Measurements from ENCODE around the gene LRP1B.

The LRP1B gene

DNA sequence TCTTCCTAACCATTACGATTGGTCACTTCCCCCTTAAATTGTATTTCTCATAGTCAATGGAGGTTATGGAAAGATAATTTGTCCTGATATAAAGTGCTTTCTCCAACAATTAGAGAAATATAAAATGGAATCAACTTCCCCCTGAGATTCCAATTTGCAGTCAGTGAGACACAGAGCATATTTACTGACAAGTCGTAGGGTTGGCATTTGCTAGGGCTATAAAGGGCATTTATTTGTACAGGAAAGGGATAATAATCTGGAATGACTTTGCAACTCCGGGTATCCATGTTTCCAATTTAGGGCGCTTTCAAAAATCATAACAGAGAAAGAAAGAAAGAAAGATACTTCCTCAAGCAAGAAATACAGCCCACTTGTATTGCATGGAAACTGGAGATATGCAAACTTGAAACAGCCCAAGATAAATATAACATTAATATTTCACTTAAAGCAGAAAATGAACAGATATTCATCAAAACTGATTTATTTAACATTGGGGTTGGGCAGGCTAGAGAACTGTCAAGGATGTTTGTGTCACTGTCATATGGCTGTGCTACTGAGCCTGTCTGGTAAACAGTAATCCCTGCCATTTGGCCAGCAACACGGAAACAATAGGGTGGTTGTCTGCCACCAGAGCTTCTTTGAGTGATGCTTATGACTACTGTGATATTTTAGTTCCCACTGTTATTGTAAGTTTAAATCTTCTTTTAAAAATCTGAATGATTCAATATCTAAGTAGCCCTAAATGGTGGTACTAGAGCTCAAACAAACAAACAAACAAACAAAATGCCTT is 621.8 kb downstream of the LRP1B start:
- Histone ChIP-seq H3K4me3 (ENCODE audit: low read length) (no peak overlapping the region), H3K9ac (ENCODE audit: low read length) (no peak overlapping the region), H3K27me3 (replicated peaks; ENCODE audit: control insufficient read depth, insufficient read depth, low read length) (no peaks in the 10 kb centered on the region), H3K4me1 (ENCODE audit: control insufficient read depth, insufficient read depth, low read length) (no peaks in the 10 kb centered on the region), H3K9me3 (ENCODE audit: control insufficient read depth, low read length) (no peaks in the 10 kb centered on the region), H3K36me3 (ENCODE audit: control insufficient read depth, insufficient read depth, low read length, severe bottlenecking) (no peaks in the 10 kb centered on the region)
- DNase-seq (ENCODE audit: low read depth), result no peak

DNA sequence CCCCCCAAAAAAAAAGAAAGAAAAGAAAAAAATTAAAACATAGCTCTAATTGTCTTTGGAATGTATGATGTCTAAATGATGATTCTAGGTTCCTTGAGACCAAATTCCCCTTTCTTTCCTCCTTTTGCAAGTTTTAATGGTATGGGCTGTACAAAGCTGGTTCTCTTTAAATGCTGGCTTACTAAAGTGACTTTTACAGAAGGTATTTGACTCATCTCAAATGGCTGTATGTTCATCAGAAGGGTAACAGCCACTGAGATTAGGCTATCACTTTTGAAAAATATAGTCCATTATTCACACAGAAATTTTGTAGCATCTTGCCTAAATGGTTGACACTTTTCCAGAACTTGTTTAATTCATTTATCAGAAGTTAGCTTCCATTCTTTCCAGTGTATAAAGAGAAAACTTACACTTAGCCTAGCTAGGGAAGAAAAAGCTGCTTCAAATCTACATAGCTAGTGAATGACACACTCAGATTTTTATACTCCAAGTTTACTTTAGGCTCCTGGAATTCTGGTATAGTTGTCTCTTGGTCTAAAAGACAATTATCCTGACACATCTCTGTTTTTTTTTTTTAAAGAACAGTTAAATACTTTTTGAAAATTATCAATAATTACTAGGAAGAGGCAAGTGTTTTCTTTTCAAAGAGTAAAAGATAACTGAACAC is 622.6 kb downstream of the LRP1B start:
- Histone ChIP-seq H3K36me3 (ENCODE audit: control insufficient read depth, insufficient read depth, low read length, severe bottlenecking) (no peaks in the 10 kb centered on the region), H3K9ac (ENCODE audit: low read length) (no peak overlapping the region), H3K27me3 (replicated peaks; ENCODE audit: control insufficient read depth, insufficient read depth, low read length) (no peaks in the 10 kb centered on the region), H3K9me3 (ENCODE audit: control insufficient read depth, low read length) (no peaks in the 10 kb centered on the region), H3K4me1 (ENCODE audit: control insufficient read depth, insufficient read depth, low read length) (no peaks in the 10 kb centered on the region), H3K4me3 (ENCODE audit: low read length) (no peak overlapping the region)
- DNase-seq (ENCODE audit: low read depth), result peak; percentile 1

DNA sequence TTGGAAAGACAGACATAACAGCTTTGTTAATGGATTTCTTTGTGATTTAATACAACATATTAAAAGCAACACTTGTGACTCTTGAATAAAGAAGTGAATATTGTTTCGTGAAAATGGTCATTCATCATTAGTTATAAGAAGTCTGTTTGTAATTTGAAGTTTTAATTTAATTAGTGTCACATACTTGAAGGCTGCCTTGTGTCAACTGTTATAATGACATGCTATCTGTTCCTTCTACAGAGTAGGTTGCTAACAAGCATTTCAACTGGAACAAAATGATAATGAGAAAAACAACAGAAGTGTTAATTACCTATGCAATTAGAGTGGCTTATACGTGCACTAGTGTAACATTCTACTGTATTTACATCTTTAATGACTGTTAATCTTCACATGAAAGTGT is 624.7 kb downstream of the LRP1B start:
- Histone ChIP-seq H3K9me3 (ENCODE audit: control insufficient read depth, low read length) (no peaks in the 10 kb centered on the region), H3K9ac (ENCODE audit: low read length) (no peak overlapping the region), H3K4me1 (ENCODE audit: control insufficient read depth, insufficient read depth, low read length) (no peaks in the 10 kb centered on the region), H3K27me3 (replicated peaks; ENCODE audit: control insufficient read depth, insufficient read depth, low read length) (no peaks in the 10 kb centered on the region), H3K4me3 (ENCODE audit: low read length) (no peak overlapping the region), H3K36me3 (ENCODE audit: control insufficient read depth, insufficient read depth, low read length, severe bottlenecking) (no peaks in the 10 kb centered on the region)
- no peak for DNase-seq (ENCODE audit: low read depth)

DNA sequence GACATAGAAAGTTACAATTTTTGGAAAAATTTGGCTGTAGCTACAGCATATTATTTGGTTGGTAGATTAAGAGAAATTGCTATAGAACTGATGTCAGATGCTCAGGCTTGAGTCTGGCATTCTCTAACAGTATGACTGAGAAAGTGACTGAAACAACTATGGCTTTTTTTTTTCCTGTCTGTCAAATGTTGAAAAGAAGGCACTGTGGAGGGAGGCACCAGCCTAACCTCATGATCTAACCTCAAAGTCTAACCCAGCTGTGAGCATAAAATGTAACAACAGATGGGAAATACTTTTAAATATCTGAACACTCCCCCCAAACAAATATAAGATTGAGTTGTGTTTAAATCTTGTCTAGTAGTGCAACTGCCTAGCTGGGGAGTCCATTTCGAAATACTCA is 629.1 kb downstream of the LRP1B start:
- Histone ChIP-seq H3K27me3 (replicated peaks; ENCODE audit: control insufficient read depth, insufficient read depth, low read length) (no peaks in the 10 kb centered on the region), H3K9ac (ENCODE audit: low read length) (no peak overlapping the region), H3K9me3 (ENCODE audit: control insufficient read depth, low read length) (no peaks in the 10 kb centered on the region), H3K4me1 (ENCODE audit: control insufficient read depth, insufficient read depth, low read length) (no peaks in the 10 kb centered on the region), H3K36me3 (ENCODE audit: control insufficient read depth, insufficient read depth, low read length, severe bottlenecking) (no peaks in the 10 kb centered on the region), H3K4me3 (ENCODE audit: low read length) (no peak overlapping the region)
- DNase-seq (ENCODE audit: low read depth), result no peak

DNA sequence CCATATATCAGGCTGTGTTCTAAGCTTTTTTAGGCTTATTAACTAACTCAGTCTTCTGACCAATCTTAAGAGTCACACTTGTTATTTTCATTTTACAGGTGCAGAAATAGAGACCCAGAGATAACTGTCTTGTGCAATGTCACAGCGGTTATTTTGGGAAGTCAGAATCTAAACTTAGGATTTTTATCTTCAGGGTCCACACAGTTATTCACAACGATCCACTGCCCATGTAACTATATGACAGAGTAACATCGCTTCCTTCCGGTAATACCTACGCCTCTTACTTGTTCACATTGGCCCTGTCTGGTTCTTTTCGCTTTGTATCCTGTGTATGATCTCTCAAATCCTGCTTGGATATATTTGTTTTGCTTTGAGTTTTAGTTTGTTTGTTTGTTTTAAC is 631.7 kb downstream of the LRP1B start:
- Histone ChIP-seq H3K4me1 (ENCODE audit: control insufficient read depth, insufficient read depth, low read length) (no peaks in the 10 kb centered on the region), H3K4me3 (ENCODE audit: low read length) (no peak overlapping the region), H3K27me3 (replicated peaks; ENCODE audit: control insufficient read depth, insufficient read depth, low read length) (no peaks in the 10 kb centered on the region), H3K9ac (ENCODE audit: low read length) (no peak overlapping the region), H3K36me3 (ENCODE audit: control insufficient read depth, insufficient read depth, low read length, severe bottlenecking) (no peaks in the 10 kb centered on the region), H3K9me3 (ENCODE audit: control insufficient read depth, low read length) (no peaks in the 10 kb centered on the region)
- DNase-seq (ENCODE audit: low read depth), result no peak

DNA sequence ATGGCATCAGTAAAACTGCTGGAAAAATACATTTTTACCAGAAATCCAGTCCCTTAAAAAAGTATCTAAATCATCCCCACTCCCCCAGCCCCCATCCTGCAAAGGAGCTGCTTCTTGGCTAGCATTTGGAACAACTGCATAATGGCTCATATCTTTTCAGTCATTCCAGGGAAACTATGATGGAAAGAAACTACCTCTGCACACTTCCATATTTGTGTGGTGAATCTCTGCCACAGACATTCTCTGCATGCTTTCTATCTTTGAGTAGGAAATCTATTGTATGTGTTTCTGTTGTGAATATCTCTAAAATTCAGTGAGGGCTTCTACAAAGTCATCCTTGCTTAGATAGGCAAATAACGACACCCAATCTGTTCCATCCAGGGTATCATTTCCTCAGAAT is 632.3 kb downstream of the LRP1B start:
- H3K4me3 ChIP-seq (ENCODE audit: low read length), result no peak overlapping the region
- peak; percentile 21 for DNase-seq (ENCODE audit: low read depth)
- H3K27me3 ChIP-seq (replicated peaks; ENCODE audit: control insufficient read depth, insufficient read depth, low read length), result no peaks in the 10 kb centered on the region
- no peaks in the 10 kb centered on the region for H3K36me3 ChIP-seq (ENCODE audit: control insufficient read depth, insufficient read depth, low read length, severe bottlenecking)
- no peaks in the 10 kb centered on the region for H3K9me3 ChIP-seq (ENCODE audit: control insufficient read depth, low read length)
- H3K9ac ChIP-seq (ENCODE audit: low read length), result no peak overlapping the region
- no peaks in the 10 kb centered on the region for H3K4me1 ChIP-seq (ENCODE audit: control insufficient read depth, insufficient read depth, low read length)

DNA sequence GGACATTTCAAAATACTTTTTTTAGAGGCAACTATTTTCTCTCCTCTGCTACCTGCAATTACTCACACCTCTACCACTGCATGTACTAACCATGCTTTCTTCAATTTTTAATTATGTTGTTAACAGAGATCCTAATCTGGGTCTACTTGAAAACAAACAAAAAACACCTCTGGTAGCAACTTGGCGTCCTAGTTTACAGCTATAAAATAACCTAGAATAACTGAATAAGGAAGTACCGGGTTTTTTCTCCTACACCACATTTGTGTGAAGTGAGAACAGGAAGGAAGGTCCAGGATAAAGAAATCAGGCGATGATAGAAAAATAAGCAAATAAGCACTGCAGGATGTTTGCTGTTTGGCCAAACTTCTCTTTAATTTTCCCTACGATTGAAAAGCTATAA is 633.5 kb downstream of the LRP1B start:
- Histone ChIP-seq H3K27me3 (replicated peaks; ENCODE audit: control insufficient read depth, insufficient read depth, low read length) (no peaks in the 10 kb centered on the region), H3K4me3 (ENCODE audit: low read length) (no peak overlapping the region), H3K36me3 (ENCODE audit: control insufficient read depth, insufficient read depth, low read length, severe bottlenecking) (no peaks in the 10 kb centered on the region), H3K4me1 (ENCODE audit: control insufficient read depth, insufficient read depth, low read length) (no peaks in the 10 kb centered on the region), H3K9me3 (ENCODE audit: control insufficient read depth, low read length) (no peaks in the 10 kb centered on the region), H3K9ac (ENCODE audit: low read length) (no peak overlapping the region)
- no peak for DNase-seq (ENCODE audit: low read depth)

DNA sequence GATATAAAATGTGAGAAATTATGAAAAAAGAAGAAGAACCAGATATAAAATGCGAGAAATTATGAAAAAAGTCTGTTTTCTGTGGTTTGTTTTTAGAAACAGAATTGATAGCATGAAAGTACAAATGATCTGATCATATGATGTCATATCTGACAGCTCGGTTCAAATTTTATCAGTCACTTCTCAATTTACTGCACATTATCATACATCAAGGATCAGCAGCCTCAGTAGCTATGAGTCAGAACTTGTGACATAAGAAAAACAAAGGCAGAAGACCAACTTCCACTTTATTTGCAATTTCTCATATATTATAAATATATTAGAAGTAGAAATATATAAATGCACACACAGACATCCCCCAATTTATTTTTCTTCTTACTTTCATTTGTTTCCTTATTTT is 634.0 kb downstream of the LRP1B start:
- Histone ChIP-seq H3K4me1 (ENCODE audit: control insufficient read depth, insufficient read depth, low read length) (no peaks in the 10 kb centered on the region), H3K9ac (ENCODE audit: low read length) (no peak overlapping the region), H3K36me3 (ENCODE audit: control insufficient read depth, insufficient read depth, low read length, severe bottlenecking) (no peaks in the 10 kb centered on the region), H3K27me3 (replicated peaks; ENCODE audit: control insufficient read depth, insufficient read depth, low read length) (no peaks in the 10 kb centered on the region), H3K9me3 (ENCODE audit: control insufficient read depth, low read length) (no peaks in the 10 kb centered on the region), H3K4me3 (ENCODE audit: low read length) (no peak overlapping the region)
- DNase-seq (ENCODE audit: low read depth), result peak; percentile 20

DNA sequence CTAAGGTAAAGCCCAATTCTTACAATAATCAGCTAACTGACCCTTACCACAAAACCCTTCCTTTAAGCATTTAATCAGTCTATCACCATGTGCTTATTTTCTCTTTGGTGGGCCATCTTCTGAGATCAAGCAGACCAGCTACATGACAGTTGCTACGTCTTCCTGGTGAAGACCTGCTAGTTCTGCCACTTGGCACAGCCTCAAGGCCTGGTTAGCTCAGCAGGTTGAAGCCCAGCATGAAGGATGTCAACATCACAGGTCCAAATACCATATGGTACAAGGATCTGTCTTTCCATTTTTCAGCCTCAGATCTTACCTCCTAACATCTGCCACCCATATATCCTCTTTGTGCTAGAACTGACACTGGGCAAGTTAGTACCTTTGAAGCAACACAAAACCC is 636.9 kb downstream of the LRP1B start:
- DNase-seq (ENCODE audit: low read depth), result no peak
- Histone ChIP-seq H3K4me1 (ENCODE audit: control insufficient read depth, insufficient read depth, low read length) (no peaks in the 10 kb centered on the region), H3K9me3 (ENCODE audit: control insufficient read depth, low read length) (no peaks in the 10 kb centered on the region), H3K9ac (ENCODE audit: low read length) (no peak overlapping the region), H3K27me3 (replicated peaks; ENCODE audit: control insufficient read depth, insufficient read depth, low read length) (no peaks in the 10 kb centered on the region), H3K4me3 (ENCODE audit: low read length) (no peak overlapping the region), H3K36me3 (ENCODE audit: control insufficient read depth, insufficient read depth, low read length, severe bottlenecking) (no peaks in the 10 kb centered on the region)

DNA sequence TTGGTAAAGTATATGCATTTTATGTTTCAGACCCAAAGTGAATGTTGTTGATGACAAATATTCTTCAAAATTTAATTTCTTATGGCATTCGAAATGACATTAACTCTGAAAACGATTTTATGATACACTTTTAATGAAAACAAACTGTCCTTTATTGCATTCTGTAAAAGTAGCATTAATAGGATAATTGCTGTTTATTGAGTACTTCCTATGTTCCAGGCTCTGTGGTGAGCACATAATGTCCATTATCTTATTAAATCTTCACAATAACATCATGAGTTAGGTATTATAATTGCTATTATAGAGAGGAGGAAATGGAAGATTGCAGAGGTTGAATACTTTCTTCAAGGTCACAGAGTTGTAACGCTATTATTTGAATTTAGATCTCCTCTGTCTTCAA is 638.0 kb downstream of the LRP1B start:
- H3K27me3 ChIP-seq (replicated peaks; ENCODE audit: control insufficient read depth, insufficient read depth, low read length), result no peaks in the 10 kb centered on the region
- H3K9me3 ChIP-seq (ENCODE audit: control insufficient read depth, low read length), result no peaks in the 10 kb centered on the region
- no peak overlapping the region for H3K9ac ChIP-seq (ENCODE audit: low read length)
- no peaks in the 10 kb centered on the region for H3K4me1 ChIP-seq (ENCODE audit: control insufficient read depth, insufficient read depth, low read length)
- H3K36me3 ChIP-seq (ENCODE audit: control insufficient read depth, insufficient read depth, low read length, severe bottlenecking), result no peaks in the 10 kb centered on the region
- no peak for DNase-seq (ENCODE audit: low read depth)
- H3K4me3 ChIP-seq (ENCODE audit: low read length), result no peak overlapping the region

DNA sequence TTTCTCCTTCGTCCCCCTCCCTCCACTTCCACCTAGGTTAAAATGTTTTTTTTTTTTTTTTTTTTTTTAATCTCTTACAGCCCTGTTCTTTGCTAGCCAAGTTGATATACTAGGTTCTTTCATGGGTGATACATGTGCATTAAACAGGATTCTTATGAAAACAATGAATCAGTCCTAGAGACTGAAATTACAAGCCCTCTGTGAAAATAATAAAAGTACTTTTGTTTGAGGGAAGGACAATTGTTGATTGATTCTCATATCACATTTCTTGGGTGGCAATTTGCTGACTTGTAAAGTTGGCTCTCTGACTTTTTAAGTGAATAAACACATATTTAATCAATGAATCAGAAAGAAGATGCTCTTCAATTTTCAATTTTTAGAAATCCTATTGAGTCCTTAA is 639.9 kb downstream of the LRP1B start:
- no peaks in the 10 kb centered on the region for H3K36me3 ChIP-seq (ENCODE audit: control insufficient read depth, insufficient read depth, low read length, severe bottlenecking)
- H3K9me3 ChIP-seq (ENCODE audit: control insufficient read depth, low read length), result no peaks in the 10 kb centered on the region

More for the DNA sequence above, 639.9 kb downstream of the LRP1B start:
- no peak overlapping the region for H3K9ac ChIP-seq (ENCODE audit: low read length)
- no peak for DNase-seq (ENCODE audit: low read depth)
- no peaks in the 10 kb centered on the region for H3K4me1 ChIP-seq (ENCODE audit: control insufficient read depth, insufficient read depth, low read length)
- no peak overlapping the region for H3K4me3 ChIP-seq (ENCODE audit: low read length)
- no peaks in the 10 kb centered on the region for H3K27me3 ChIP-seq (replicated peaks; ENCODE audit: control insufficient read depth, insufficient read depth, low read length)
